ENCODE measurements around the gene TNFRSF1A.

DNA sequence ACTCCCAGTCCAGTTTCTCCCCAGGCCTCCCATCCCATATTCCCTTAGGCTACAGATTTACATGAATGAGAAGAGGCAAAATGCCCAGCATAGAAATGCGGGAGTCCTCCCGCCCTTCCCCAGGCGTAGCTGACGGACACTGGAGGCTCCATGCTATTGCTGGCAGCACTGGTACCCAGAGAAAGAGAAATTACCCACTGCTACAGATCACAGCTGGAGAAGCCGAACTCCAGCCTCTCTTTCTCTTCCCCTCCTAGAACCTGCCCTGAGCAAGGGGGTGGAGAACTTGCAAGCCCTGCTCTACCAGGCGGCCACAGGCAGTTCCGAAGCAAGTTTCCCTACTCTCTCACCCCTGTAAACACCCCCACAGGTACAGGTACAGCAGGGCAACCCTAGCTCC, 45.7 kb upstream of the TNFRSF1A start:
- TF ChIP-seq, protein P1, sequence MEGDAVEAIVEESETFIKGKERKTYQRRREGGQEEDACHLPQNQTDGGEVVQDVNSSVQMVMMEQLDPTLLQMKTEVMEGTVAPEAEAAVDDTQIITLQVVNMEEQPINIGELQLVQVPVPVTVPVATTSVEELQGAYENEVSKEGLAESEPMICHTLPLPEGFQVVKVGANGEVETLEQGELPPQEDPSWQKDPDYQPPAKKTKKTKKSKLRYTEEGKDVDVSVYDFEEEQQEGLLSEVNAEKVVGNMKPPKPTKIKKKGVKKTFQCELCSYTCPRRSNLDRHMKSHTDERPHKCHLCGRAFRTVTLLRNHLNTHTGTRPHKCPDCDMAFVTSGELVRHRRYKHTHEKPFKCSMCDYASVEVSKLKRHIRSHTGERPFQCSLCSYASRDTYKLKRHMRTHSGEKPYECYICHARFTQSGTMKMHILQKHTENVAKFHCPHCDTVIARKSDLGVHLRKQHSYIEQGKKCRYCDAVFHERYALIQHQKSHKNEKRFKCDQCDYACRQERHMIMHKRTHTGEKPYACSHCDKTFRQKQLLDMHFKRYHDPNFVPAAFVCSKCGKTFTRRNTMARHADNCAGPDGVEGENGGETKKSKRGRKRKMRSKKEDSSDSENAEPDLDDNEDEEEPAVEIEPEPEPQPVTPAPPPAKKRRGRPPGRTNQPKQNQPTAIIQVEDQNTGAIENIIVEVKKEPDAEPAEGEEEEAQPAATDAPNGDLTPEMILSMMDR (IDR thresholded peaks at IDR 0.05), result no peak
- no peak for TF ChIP-seq SIN3A (IDR thresholded peaks at IDR 0.05; ENCODE audit: borderline replicate concordance, insufficient read depth, low read depth, low read length)
- no peak for TF ChIP-seq POLR2AphosphoS5 (IDR thresholded peaks at IDR 0.05; ENCODE audit: low read depth, low read length)
- TF ChIP-seq TCF7L2 (IDR thresholded peaks at IDR 0.05; ENCODE audit: low read depth, low read length), result no peak
